Keratinocyte (primary cell): Measurements from ENCODE around the gene HERC2. TPM values are rescaled to one million over a fixed set of nuclear protein-coding genes. Genes with fewer than 3 reads are reported as not detected.

ENCODE experiments used
- DNase-seq: peaks from one replicate; pipeline ENCODE4 v3.0.0-alpha.2; 2011; ENCODE audit warnings: low read depth, missing footprints, low spot score
- FAIRE-seq: peaks from 2 replicates; lab custom pipeline; 2011; peaks lifted over from hg19 to GRCh38; lab: Jason Lieb, UNC
- H2AFZ ChIP-seq: 2 replicates; pipeline ENCODE4 v1.6.0; 2012; ENCODE audit warnings: low read length, control low read depth, inconsistent platforms; ENCODE audit not compliant: control insufficient read depth
- H3K27ac ChIP-seq: 2 replicates; pipeline ENCODE4 v1.5.1; 2011; ENCODE audit warnings: low read length; ENCODE audit not compliant: control insufficient read depth, insufficient read depth
- H3K27me3 ChIP-seq: 3 replicates; pipeline ENCODE4 v1.6.0; 2011; ENCODE audit warnings: low read length; ENCODE audit not compliant: control insufficient read depth, insufficient read depth; ENCODE audit errors: extremely low read depth
- H3K36me3 ChIP-seq, 2 experiments: 2 replicates in 1 of 2; 3 replicates in 1 of 2; pipeline ENCODE4 v1.5.1; 2011; ENCODE audit warnings: low read length in 2 of 2, mild to moderate bottlenecking in 1 of 2; ENCODE audit not compliant: control insufficient read depth in 2 of 2, insufficient read depth in 2 of 2; ENCODE audit errors: extremely low read depth in 1 of 2
- H3K4me1 ChIP-seq: 3 replicates; pipeline ENCODE4 v1.5.1; 2011; ENCODE audit warnings: low read length; ENCODE audit not compliant: control insufficient read depth, insufficient read depth; ENCODE audit errors: extremely low read depth
- H3K4me2 ChIP-seq: 3 replicates; pipeline ENCODE4 v1.6.0; 2011; ENCODE audit warnings: low read depth, low read length; ENCODE audit not compliant: control insufficient read depth, insufficient read depth; ENCODE audit errors: extremely low read depth
- H3K4me3 ChIP-seq, 3 experiments: fragments of 200-600 bp in 1 of 3; sonication (generic) in 1 of 3; 2 replicates in 2 of 3; 3 replicates in 1 of 3; pipeline ENCODE4 v1.5.1; 2011 to 2016; ENCODE audit warnings: low read length in 3 of 3, mild to moderate bottlenecking in 3 of 3, control low read depth in 2 of 3, inconsistent platforms in 1 of 3, low read depth in 1 of 3, mixed read lengths in 1 of 3, mixed run types in 1 of 3, moderate library complexity in 1 of 3; ENCODE audit not compliant: control insufficient read depth in 2 of 3, insufficient read depth in 2 of 3; ENCODE audit errors: extremely low read depth in 1 of 3
- H3K79me2 ChIP-seq: 2 replicates; pipeline ENCODE4 v1.6.0; 2012; ENCODE audit warnings: low read length; ENCODE audit not compliant: control insufficient read depth, insufficient read depth
- H3K9ac ChIP-seq: 3 replicates; pipeline ENCODE4 v1.6.0; 2011; ENCODE audit warnings: low read length; ENCODE audit not compliant: control insufficient read depth, insufficient read depth; ENCODE audit errors: extremely low read depth
- H3K9me1 ChIP-seq: 3 replicates; pipeline ENCODE4 v1.6.0; 2011; ENCODE audit warnings: low read length; ENCODE audit not compliant: control insufficient read depth, insufficient read depth; ENCODE audit errors: extremely low read depth
- H3K9me3 ChIP-seq: 2 replicates; pipeline ENCODE4 v1.5.1; 2012; ENCODE audit warnings: low read depth, low read length; ENCODE audit not compliant: control insufficient read depth
- H4K20me1 ChIP-seq: 3 replicates; pipeline ENCODE4 v1.6.0; 2011; ENCODE audit warnings: low read length; ENCODE audit not compliant: control insufficient read depth, insufficient read depth; ENCODE audit errors: extremely low read depth
- EZH2 ChIP-seq: IDR thresholded peaks from one replicate; pipeline ENCODE4 v1.6.1; 2012; ENCODE audit warnings: inconsistent platforms, mild to moderate bottlenecking, low read length, moderate library complexity
- dilution Hi-C: fragments of 300-500 bp; cut with MboI; formaldehyde crosslinking; loops from one replicate; pipeline ENCODE4 v1.7.0; 2020; ENCODE audit warnings: low sequenced_read_pairs; ENCODE audit not compliant: extremely low pct_ligation_motif_present
- polyA plus RNA-seq, 5 experiments: library from polyadenylated mRNA; depleted of rRNA in 3 of 5; stranded (reverse) in 3 of 5; stranded (forward) in 1 of 5; unstranded in 1 of 5; fragments of >200 nt; gene quantifications; 1 replicate in 1 of 5; 2 replicates in 3 of 5; 3 replicates in 1 of 5; pipeline versions ENCODE4 v1.2.1 to v1.2.3, GENCODE V29; 2011 to 2012; ENCODE audit warnings: missing spikeins in 2 of 5, low read depth in 1 of 5, low replicate concordance in 1 of 5
- TF ChIP-seq, protein P1 (sequence below), 3 experiments: IDR thresholded peaks in 1 of 3; conservative IDR thresholded peaks in 1 of 3; optimal IDR thresholded peaks in 1 of 3; 2 replicates in 2 of 3; 3 replicates in 1 of 3; pipeline versions ENCODE3 to v1.5.1; 2011; ENCODE audit warnings: low read length in 3 of 3, mild to moderate bottlenecking in 3 of 3, moderate library complexity in 2 of 3, control low read depth in 1 of 3, inconsistent platforms in 1 of 3; ENCODE audit not compliant: insufficient read depth in 2 of 3; ENCODE audit errors: extremely low read depth in 1 of 3

The HERC2 gene
- polyA plus RNA-seq, 1 donor (not counting 4 experiments of a cell fraction or from before 2014, with no cell fraction given), result 12.4 TPM

GRCh38 chr15:28113394-28114113 is 208.4 kb downstream of the HERC2 start:
- Histone ChIP-seq H3K4me1 (no peaks in the 10 kb centered on the region), H3K9me1 (no peaks in the 10 kb centered on the region), H3K9ac (no peak overlapping the region), H3K27ac (no peak overlapping the region), H3K36me3 (peaks cover 15 to 26% of the 10 kb centered on the region in 2 experiments), H3K4me3 (no peak overlapping the region), H4K20me1 (no peaks in the 10 kb centered on the region), H3K27me3 (no peaks in the 10 kb centered on the region), H3K4me2 (no peak overlapping the region), H3K9me3 (no peaks in the 10 kb centered on the region), H3K79me2 (no peaks in the 10 kb centered on the region), H2AFZ (no peak overlapping the region)
- TF ChIP-seq, protein P1, sequence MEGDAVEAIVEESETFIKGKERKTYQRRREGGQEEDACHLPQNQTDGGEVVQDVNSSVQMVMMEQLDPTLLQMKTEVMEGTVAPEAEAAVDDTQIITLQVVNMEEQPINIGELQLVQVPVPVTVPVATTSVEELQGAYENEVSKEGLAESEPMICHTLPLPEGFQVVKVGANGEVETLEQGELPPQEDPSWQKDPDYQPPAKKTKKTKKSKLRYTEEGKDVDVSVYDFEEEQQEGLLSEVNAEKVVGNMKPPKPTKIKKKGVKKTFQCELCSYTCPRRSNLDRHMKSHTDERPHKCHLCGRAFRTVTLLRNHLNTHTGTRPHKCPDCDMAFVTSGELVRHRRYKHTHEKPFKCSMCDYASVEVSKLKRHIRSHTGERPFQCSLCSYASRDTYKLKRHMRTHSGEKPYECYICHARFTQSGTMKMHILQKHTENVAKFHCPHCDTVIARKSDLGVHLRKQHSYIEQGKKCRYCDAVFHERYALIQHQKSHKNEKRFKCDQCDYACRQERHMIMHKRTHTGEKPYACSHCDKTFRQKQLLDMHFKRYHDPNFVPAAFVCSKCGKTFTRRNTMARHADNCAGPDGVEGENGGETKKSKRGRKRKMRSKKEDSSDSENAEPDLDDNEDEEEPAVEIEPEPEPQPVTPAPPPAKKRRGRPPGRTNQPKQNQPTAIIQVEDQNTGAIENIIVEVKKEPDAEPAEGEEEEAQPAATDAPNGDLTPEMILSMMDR (optimal IDR thresholded peaks at IDR 0.05 in 1 of 3, IDR thresholded peaks at IDR 0.05 in 1 of 3, conservative IDR thresholded peaks at IDR 0.05 in 1 of 3; ENCODE audit: extremely low read depth in 1 of 3, insufficient read depth in 2 of 3, low read length in 3 of 3), result no peak
- no peak for TF ChIP-seq EZH2
- FAIRE-seq (no peak), DNase-seq (no peak)
- dilution Hi-C loops, result no loop called here

DNA sequence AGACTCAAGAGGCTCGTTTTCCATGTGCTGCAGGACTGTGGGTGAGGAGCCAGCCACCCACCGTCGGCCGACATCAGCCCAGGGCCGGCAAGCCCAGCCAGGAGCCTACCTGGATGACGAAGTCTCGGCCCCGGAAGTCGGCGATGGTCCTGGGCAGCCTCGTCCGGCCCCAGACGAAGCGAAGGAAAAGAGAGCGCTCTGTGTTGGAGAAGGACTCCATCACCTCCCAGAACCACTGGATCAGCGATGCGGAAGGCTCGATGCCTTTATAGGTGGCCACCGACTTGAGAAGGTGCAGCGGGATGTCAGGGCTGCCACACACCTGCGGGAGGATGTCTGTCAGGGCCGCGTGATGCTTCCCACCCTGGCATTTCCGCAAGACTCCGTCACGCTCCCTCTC is 209.0 kb downstream of the HERC2 start:
- Histone ChIP-seq H3K27me3 (no peaks in the 10 kb centered on the region), H3K9me3 (no peaks in the 10 kb centered on the region), H3K9me1 (no peaks in the 10 kb centered on the region), H4K20me1 (no peaks in the 10 kb centered on the region), H2AFZ (no peak overlapping the region), H3K27ac (no peak overlapping the region), H3K79me2 (no peaks in the 10 kb centered on the region), H3K4me2 (no peak overlapping the region), H3K36me3 (peaks cover 15 to 25% of the 10 kb centered on the region in 2 experiments), H3K4me1 (no peaks in the 10 kb centered on the region), H3K4me3 (no peak overlapping the region), H3K9ac (no peak overlapping the region)
- dilution Hi-C loops, result no loop called here
- DNase-seq, result no peak
- no peak for FAIRE-seq
- no peak for TF ChIP-seq EZH2
- TF ChIP-seq, protein P1 (optimal IDR thresholded peaks at IDR 0.05 in 1 of 3, IDR thresholded peaks at IDR 0.05 in 1 of 3, conservative IDR thresholded peaks at IDR 0.05 in 1 of 3; ENCODE audit: extremely low read depth in 1 of 3, insufficient read depth in 2 of 3, low read length in 3 of 3), result no peak
